HEK293T (cell line): Measurements from ENCODE around the gene CCDC57.
"Not testable (repeated sequence)": the region's sequence is repeated elsewhere in the genome, so short reads cannot be mapped to it uniquely, and the experiment has no call there.

Experiments used
- CTBP1 ChIP-seq: fragments of 450-650 bp; IDR thresholded peaks from 2 replicates; pipeline ENCODE4 v1.6.1; 2016; ENCODE audit warnings: borderline replicate concordance
- FOXA1 ChIP-seq: fragments of 450-650 bp; IDR thresholded peaks from 2 replicates; pipeline ENCODE4 v1.6.1; 2016; ENCODE audit warnings: mild to moderate bottlenecking

GRCh38 chr17:82133166-82133953 lies 79.3 kb downstream of the CCDC57 start:
- TF ChIP-seq FOXA1, CTBP1: not testable (repeated sequence)
